Aorta (tissue), 5 donors: ENCODE data around the gene NUCKS1. TPM values are rescaled to one million over a fixed set of nuclear protein-coding genes. Genes with fewer than 3 reads are reported as not detected.

Experiments
- ATAC-seq: fragments of 200-7000 bp; cut with Tn5 transposase; one replicate; pipeline ENCODE4 v1.9.1; 2022; ENCODE audit warnings: moderate library complexity; ENCODE audit not compliant: low FRiP score
- DNase-seq, 2 donors: peaks; one replicate each; pipeline ENCODE4 v3.0.0-alpha.2; 2020
- H3K27ac ChIP-seq, 2 donors: one replicate each; pipeline ENCODE4 v1.5.1; 2013; ENCODE audit warnings: low read length in 2 of 2, mild to moderate bottlenecking in 2 of 2, moderate library complexity in 2 of 2, control low read depth in 1 of 2, inconsistent platforms in 1 of 2, low read depth in 1 of 2
- H3K27me3 ChIP-seq, 2 donors: one replicate each; pipeline ENCODE4 v1.6.1; 2013; ENCODE audit warnings: control low read depth in 1 of 2, low read length in 1 of 2, mild to moderate bottlenecking in 1 of 2, moderate library complexity in 1 of 2; ENCODE audit not compliant: insufficient read depth in 2 of 2, control insufficient read depth in 1 of 2
- H3K36me3 ChIP-seq, 2 donors: one replicate each; pipeline ENCODE4 v1.6.1; 2013; ENCODE audit warnings: control low read depth in 1 of 2, low read length in 1 of 2, mild to moderate bottlenecking in 1 of 2; ENCODE audit not compliant: insufficient read depth in 2 of 2, control insufficient read depth in 1 of 2
- H3K4me1 ChIP-seq, 2 donors: one replicate each; pipeline ENCODE4 v1.6.1; 2013; ENCODE audit warnings: low read length in 2 of 2, control low read depth in 1 of 2, mild to moderate bottlenecking in 1 of 2, moderate library complexity in 1 of 2; ENCODE audit not compliant: insufficient read depth in 2 of 2, control insufficient read depth in 1 of 2
- H3K4me3 ChIP-seq, 2 donors: one replicate each; pipeline ENCODE4 v1.5.1; 2013; ENCODE audit warnings: low read length in 2 of 2, control low read depth in 1 of 2, mild to moderate bottlenecking in 1 of 2
- H3K9me3 ChIP-seq: one replicate; pipeline ENCODE4 v1.6.1; 2013; ENCODE audit warnings: mild to moderate bottlenecking, low read length; ENCODE audit not compliant: control insufficient read depth
- WGBS, 2 donors: extraction: QIAGEN DNeasy Blood & Tissue Kit; methylation state at CpG; one replicate each; pipeline ENCODE4 v1.1.7; 2013; 5-methylcytosine and 5-hydroxymethylcytosine counted together
- intact Hi-C, 2 donors: fragments of 100-400 bp; cut with DNase I; formaldehyde crosslinking; loops; one replicate each; pipeline versions ENCODE4 v1.14.2 to v1.15.0; 2022
- long read RNA-seq, 2 donors: library from polyadenylated mRNA; unstranded; transcript quantifications; one replicate each; pipeline ENCODE4 v2.0.0, GENCODE V29; 2020 to 2021
- polyA plus RNA-seq, 2 donors: library from polyadenylated mRNA; stranded (reverse); fragments of 200-250 nt; gene quantifications; one replicate each; pipeline ENCODE4 v1.2.3, GENCODE V29; 2013
- total RNA-seq, 2 donors: library from RNA; stranded (reverse); fragmentation: NEBNext Ultra II Directional; extraction: Animal tissue kit (Norgen Biotek cat#: 25700); gene quantifications; one replicate each; pipeline ENCODE4 v1.2.1, GENCODE V29; 2021
- donor health status: healthy with polysubstance abuse.
- donor health status: Bipolar disorder and iron deficiency.
- donor health status: DM: no; HTN: no; CAD: no.
- donor health status: DM: no; HTN: no; CAD: no.
- donor health status: DM: yes; HTN: yes; CAD: no.

NUCKS1 gene, protein sequence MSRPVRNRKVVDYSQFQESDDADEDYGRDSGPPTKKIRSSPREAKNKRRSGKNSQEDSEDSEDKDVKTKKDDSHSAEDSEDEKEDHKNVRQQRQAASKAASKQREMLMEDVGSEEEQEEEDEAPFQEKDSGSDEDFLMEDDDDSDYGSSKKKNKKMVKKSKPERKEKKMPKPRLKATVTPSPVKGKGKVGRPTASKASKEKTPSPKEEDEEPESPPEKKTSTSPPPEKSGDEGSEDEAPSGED
- total RNA-seq (100 to 1,000 TPM; 145 to 158 TPM), polyA plus RNA-seq (10 to 100 TPM; 47.1 to 47.6 TPM)
- long read RNA-seq, donor 1, full-length matches to known transcripts: 1 of 43 reads
- long read RNA-seq, donor 1, partial matches to known transcripts: 5 of 43 reads
- long read RNA-seq, donor 1, other reads (novel, unspliced or antisense): 37 of 43 reads
- long read RNA-seq, donor 2, full-length matches to known transcripts: 2 of 56 reads
- long read RNA-seq, donor 2, partial matches to known transcripts: 10 of 56 reads
- long read RNA-seq, donor 2, other reads (novel, unspliced or antisense): 44 of 56 reads

DNA sequence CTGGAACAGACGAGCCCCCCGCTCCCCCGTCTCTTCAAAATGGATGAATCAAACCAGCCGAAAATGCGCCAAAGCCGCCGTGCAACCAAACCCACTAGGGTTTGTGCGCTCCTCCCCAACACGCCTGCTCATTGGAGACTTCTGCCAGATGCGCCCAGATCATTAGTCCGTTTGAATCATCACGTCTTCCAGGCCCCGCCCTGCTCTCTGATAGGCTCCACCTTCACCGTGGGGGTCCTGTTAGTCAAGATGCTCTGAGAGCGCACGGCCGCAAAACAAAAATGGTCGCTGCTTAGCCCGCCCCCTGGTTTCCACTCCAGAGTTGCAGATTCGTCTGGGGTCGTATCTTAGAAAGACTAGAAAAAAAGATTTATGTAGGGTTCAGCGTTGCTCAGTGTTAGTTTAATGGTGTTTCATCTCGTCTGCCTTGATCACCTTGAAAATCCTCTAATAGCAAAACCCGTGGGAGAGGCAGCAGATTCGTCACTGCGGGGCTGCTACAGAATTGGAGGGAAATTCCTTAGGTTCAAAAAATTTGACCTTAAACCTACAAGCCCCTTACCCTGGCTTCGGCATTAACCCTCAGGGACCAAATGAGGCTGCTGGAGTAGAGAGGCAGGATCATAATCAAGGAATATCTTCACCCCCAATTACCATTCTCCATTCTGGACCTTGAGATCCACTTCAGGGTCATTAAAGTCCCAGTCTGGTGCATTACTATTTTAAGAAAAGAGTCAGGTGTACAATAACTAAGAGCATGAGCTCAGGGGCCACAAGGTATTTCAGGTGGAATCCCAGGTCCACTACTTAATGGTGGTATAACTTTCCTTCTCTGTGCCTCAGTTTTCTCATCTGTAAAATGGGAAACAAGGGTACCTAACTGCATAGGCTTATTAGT, at the start of gene NUCKS1:
TSS of gene NUCKS1 (minus strand) at position 45 of the 898 bp plus-strand sequence. CDS start 209 bp downstream, outside the sequence.
- DNase-seq (peak; percentile 98 to 99), ATAC-seq (peak; percentile 94)
- no peaks in the 10 kb centered on the region for H3K36me3 ChIP-seq
- 0 to 1% methylated on average over 27 of the region's 27 CpGs for WGBS, 2 donors
- H3K4me1 ChIP-seq: peaks cover 0 to 4% of the 10 kb centered on the region in 2 donors
- H3K27ac ChIP-seq: peak within 1 kb of the TSS; percentile 74 to 81
- no peaks in the 10 kb centered on the region for H3K27me3 ChIP-seq
- intact Hi-C loops: loop anchor here in 1 of 2 donors (1.0 kb wide), 1 partner anchor 25 kb away; the partner anchor contains the start of gene RAB29
- no peaks in the 10 kb centered on the region for H3K9me3 ChIP-seq
- peak within 1 kb of the TSS; percentile 96 to 98 for H3K4me3 ChIP-seq

DNA sequence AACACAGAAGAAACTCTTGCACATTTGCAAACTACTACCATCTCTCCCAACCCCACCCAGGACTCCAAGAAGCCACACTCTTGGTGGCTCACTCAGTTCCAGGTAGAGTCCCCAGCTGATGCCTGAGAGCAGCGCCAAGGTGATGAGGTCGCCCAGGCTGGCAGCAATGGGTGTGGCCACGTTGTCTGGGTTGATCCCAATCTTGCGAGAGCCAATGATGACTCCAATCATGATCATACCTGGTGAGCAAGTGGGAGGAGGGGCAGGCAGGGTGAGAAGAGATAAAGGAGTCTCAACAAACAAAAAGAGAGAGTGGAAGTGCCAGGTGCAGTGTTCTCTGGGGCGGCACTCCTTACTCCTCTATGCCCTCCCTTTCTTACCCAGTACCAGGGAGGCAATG, 48.6 kb upstream of the NUCKS1 start:
- Histone ChIP-seq H3K4me3 (no peak overlapping the region), H3K9me3 (no peaks in the 10 kb centered on the region), H3K36me3 (peaks cover 8 to 14% of the 10 kb centered on the region in 2 donors), H3K27me3 (no peaks in the 10 kb centered on the region), H3K4me1 (no peaks in the 10 kb centered on the region), H3K27ac (no peak overlapping the region)
- intact Hi-C loops: no loop called here
- 70 to 79% methylated on average over 5 of the region's 5 CpGs for WGBS, 2 donors
- ATAC-seq: no peak
- no peak for DNase-seq

DNA sequence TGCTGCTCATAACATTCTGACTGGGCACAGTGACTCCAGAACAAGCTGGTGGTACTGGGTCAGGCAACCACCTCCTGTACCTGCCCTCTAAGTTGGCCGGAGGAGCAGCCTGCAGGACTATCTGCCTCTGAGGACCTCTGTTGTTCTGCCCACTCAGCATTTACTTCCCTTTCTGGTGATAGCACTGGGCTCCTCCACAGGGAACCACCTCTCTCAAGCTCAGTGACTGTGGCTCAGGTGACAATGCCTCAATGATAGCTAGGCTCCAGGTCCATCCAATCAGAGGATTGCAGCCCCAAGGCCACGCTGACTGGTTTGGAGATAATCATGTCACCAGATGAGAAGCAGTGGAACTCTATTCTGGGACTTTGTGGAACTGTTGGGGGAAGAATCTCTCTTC, 47.2 kb upstream of the NUCKS1 start:
- no peak overlapping the region for H3K27ac ChIP-seq
- WGBS, 2 donors: 93 to 94% methylated on average over 2 of the region's 2 CpGs
- intact Hi-C loops: no loop called here
- H3K4me3 ChIP-seq: no peak overlapping the region
- peaks cover 8 to 17% of the 10 kb centered on the region in 2 donors for H3K36me3 ChIP-seq
- no peaks in the 10 kb centered on the region for H3K27me3 ChIP-seq
- H3K9me3 ChIP-seq: no peaks in the 10 kb centered on the region
- DNase-seq (no peak), ATAC-seq (no peak)
- no peaks in the 10 kb centered on the region for H3K4me1 ChIP-seq

DNA sequence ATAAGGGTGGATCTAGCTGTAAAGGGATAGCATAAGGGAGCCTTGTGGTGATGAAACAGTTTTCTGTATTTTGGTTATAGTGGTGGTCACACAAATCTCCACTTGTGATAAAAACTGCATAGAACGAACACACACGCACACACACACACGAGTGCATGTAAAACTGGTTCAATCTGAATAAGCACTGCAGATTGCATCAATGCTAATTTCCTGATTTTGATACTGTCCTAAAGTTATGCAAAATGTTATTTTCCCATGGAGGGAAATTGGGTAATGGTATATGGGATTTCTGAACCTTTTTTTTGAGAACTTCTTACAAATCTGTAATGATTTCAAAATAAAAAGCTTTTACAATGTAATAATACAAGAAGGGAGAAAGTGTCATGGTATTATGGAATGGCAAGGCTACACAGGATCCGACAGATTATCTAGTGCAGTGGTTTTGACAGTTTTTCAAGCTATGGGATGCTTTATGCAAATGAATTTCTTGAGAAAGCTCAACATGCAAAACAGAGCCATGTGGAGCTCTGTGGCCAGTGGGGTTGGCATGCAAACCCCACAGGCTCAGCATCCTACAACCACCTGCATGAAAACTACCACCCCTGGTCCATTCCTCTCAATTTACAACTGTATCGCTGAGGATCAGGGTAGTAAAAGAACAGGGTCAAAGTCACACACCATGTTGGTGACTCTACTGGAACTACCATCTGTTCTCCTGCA, 44.2 kb upstream of the NUCKS1 start:
- Histone ChIP-seq H3K36me3 (peaks cover 8 to 19% of the 10 kb centered on the region in 2 donors), H3K4me1 (no peaks in the 10 kb centered on the region), H3K27ac (no peak overlapping the region), H3K4me3 (no peak overlapping the region), H3K27me3 (no peaks in the 10 kb centered on the region), H3K9me3 (no peaks in the 10 kb centered on the region)
- 71 to 73% methylated on average over 5 of the region's 5 CpGs for WGBS, 2 donors
- DNase-seq (no peak), ATAC-seq (no peak)
- intact Hi-C loops: loop anchor here (5.0 kb wide), 2 partner anchors 123 to 313 kb away; no protein-coding TSS in a partner anchor

DNA sequence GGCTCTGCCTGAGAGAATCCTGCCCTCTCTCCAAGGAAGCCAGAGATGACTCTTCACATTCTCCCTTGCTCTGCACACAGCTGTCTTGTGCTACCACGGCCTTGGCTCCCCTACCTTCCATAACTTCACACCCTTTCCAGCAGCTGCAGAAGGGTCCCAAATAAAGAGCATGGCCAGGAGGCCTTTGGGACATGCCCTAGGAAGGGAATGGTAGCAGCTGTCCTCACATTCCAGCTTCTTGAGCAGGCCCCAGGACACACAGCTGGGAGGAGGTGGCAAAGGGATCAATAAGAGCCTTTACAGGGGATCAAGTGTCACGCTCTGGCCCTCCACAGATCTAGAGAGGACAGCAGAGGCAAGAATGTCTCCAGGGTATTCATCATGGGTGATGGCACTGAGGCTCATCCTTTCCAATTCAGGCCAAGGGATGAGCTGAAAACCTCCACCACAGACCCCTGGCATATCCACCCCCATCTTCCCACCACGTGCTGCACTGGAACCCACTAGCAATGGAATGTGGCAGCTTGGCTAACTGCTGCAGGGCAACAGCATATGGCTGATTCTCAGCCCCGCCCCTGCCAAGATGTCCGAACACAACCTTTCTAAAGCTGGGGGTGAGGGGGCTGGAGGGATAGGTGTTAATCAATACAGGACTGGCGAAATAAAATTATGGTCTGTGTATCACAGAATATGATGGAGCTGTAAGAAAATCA, 43.1 kb upstream of the NUCKS1 start:
- DNase-seq (no peak), ATAC-seq (no peak)
- Histone ChIP-seq H3K9me3 (no peaks in the 10 kb centered on the region), H3K36me3 (peaks cover 8 to 14% of the 10 kb centered on the region in 2 donors), H3K4me3 (no peak overlapping the region), H3K27ac (no peak overlapping the region), H3K4me1 (no peaks in the 10 kb centered on the region), H3K27me3 (no peaks in the 10 kb centered on the region)
- intact Hi-C loops: loop anchor here (2.0 to 5.0 kb wide), 3 partner anchors 124 to 314 kb away; no protein-coding TSS in a partner anchor
- 54 to 64% methylated on average over 6 of the region's 6 CpGs for WGBS, 2 donors

DNA sequence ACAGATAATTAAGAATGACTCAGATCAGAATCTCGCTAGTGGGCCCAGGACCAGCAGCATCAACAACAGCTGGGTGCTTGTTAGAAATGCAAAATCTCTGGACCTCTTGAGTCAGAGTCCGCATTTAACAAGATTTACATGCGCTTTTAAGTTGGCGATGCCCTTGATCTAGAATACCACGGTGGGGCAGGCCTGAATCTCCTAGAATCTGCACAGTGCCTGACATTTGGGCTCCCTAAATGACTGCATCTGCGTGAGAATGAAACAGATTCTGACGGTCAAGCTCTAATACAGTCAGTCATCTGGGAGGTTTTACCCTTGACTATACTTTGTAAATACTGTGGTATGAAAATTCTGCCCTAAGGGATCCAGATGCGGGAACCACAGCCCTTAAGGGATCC, 42.5 kb upstream of the NUCKS1 start:
- H3K9me3 ChIP-seq: no peaks in the 10 kb centered on the region
- no peak overlapping the region for H3K4me3 ChIP-seq
- WGBS, 2 donors: 77 to 79% methylated on average over 8 of the region's 8 CpGs
- no peak for DNase-seq
- intact Hi-C loops: loop anchor here (2.0 to 5.0 kb wide), 3 partner anchors 125 to 315 kb away; no protein-coding TSS in a partner anchor
- peaks cover 8 to 10% of the 10 kb centered on the region in 2 donors for H3K36me3 ChIP-seq
- no peak for ATAC-seq
- no peaks in the 10 kb centered on the region for H3K27me3 ChIP-seq
- H3K4me1 ChIP-seq: no peaks in the 10 kb centered on the region
- no peak overlapping the region for H3K27ac ChIP-seq

DNA sequence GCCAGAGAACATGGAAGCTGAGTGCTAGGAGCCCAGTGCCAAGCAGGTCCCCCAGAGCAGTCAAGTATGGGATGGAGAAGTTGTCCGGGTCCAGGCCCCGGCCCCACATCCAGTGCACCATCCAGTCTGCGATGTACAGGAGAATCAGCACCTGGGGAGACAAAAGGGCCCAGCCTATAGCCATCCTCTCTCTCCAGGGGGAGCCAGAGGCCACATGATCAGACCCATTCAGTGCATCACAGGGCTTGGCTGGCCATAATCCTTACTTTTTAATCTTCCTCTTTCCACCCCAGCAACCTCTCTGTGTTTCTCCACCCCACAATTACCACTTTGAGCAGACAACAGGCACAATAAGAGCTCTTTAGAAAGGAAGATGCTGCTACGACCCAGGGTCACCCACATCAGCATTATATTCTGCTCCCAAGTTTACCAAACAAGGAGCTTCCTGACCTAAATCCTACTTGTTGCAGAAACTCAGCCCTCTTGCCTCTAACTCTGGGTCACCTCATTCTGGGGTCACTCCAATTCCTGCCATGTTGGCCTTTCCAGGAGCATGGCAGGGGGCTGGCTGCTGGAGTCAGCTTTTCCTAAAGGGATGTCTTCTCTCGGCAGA, 41.7 kb upstream of the NUCKS1 start:
- ATAC-seq (peak; percentile 87), DNase-seq (peak; percentile 71 to 80)
- no peak overlapping the region for H3K27ac ChIP-seq
- H3K4me1 ChIP-seq: no peaks in the 10 kb centered on the region
- peaks cover 2 to 8% of the 10 kb centered on the region in 2 donors for H3K36me3 ChIP-seq
- WGBS, 2 donors: 54 to 65% methylated on average over 5 of the region's 5 CpGs
- intact Hi-C loops: loop anchor here (1.0 to 5.0 kb wide), 4 partner anchors 126 to 316 kb away; no protein-coding TSS in a partner anchor
- no peaks in the 10 kb centered on the region for H3K9me3 ChIP-seq
- no peaks in the 10 kb centered on the region for H3K27me3 ChIP-seq
- no peak overlapping the region for H3K4me3 ChIP-seq
